ENCODE results near the gene PIGO. TPM values are rescaled to one million over a fixed set of nuclear protein-coding genes. Genes with fewer than 3 reads are reported as not detected.

The PIGO gene
- polyA plus RNA-seq, 1 of the 3 experiments (the other 2 are of a cell fraction) = 31.0 TPM

DNA sequence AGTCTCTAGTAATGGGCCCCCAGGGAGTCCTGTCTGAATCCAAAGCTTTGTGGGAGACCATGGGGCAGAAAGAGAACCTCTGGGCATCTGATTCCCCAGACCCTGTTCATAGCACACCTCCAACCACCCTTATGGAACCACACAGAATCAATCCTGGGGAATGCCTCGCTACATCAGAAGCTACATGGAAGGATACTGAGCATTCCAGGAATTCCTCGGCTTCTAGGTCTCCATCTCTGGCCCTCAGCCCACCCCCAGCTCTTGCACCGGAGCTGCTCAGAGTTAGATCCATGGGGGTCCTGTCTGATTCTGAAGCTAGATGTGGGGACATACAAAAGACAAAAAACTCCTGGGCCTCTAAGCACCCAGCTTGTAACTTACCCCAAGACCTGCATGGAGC is 52.3 kb downstream of the PIGO start:
- WGBS (ENCODE audit: low lambda C conversion rate) = 92% methylated on average over 3 of the region's 3 CpGs
- TF ChIP-seq TEAD4 (IDR thresholded peaks at IDR 0.05; ENCODE audit: borderline replicate concordance, insufficient read depth) (0 out of 2 replicates have a peak, but pooled peaks have one; percentile 30), GATA2 (CRISPR knock-in tag; IDR thresholded peaks at IDR 0.05) (no peak), REST (IDR thresholded peaks at IDR 0.05; ENCODE audit: low read depth, low read length) (no peak)
- H3K79me2 ChIP-seq (ENCODE audit: insufficient read depth) = no peaks in the 10 kb centered on the region
- H3K9me3 ChIP-seq = no peaks in the 10 kb centered on the region
- ChIA-PET CTCF (interaction anchor here (1.5 to 2.9 kb wide), 3 partner anchors 8 to 144 kb away, joined by 3 to 25 read pairs (median 9); partner anchors contain the start of gene VCP), POLR2A (interaction anchor here (1.3 kb wide), 1 partner anchor 28 kb away, joined by 3 read pairs; the partner anchor contains the start of gene VCP)
- H3K4me3 ChIP-seq (ENCODE audit: low read depth in 2 of 2, low read length in 1 of 2) = no peak overlapping the region
- no peaks in the 10 kb centered on the region for H3F3A ChIP-seq (replicated peaks; ENCODE audit: insufficient read depth)
- H3K27me3 ChIP-seq (ENCODE audit: insufficient read depth) = no peaks in the 10 kb centered on the region
- no peak overlapping the region for H2AFZ ChIP-seq (ENCODE audit: low read depth)
- H3K9me2 ChIP-seq = no peaks in the 10 kb centered on the region
- no peak for DNase-seq
- no peaks in the 10 kb centered on the region for H4K20me1 ChIP-seq (ENCODE audit: insufficient read depth)
- no peak overlapping the region for H3K9ac ChIP-seq
- H3K4me1 ChIP-seq (ENCODE audit: control insufficient read depth in 1 of 2, insufficient read depth in 2 of 2, low read depth in 1 of 2, low read length in 1 of 2) = no peaks in the 10 kb centered on the region
- no peak overlapping the region for H3K4me2 ChIP-seq
- H3K27ac ChIP-seq (ENCODE audit: low read depth in 2 of 2, low read length in 1 of 2) = no peak overlapping the region
- peaks cover 4 to 13% of the 10 kb centered on the region in 2 experiments for H3K36me3 ChIP-seq (replicated peaks in 1 of 2; ENCODE audit: control insufficient read depth in 1 of 2, insufficient read depth in 2 of 2, low read length in 1 of 2)

- Histone ChIP-seq H4K20me1 (ENCODE audit: insufficient read depth) (no peaks in the 10 kb centered on the region), H3K4me3 (ENCODE audit: low read depth in 2 of 2, low read length in 1 of 2) (no peak overlapping the region), H3F3A (replicated peaks; ENCODE audit: insufficient read depth) (no peaks in the 10 kb centered on the region), H3K79me2 (ENCODE audit: insufficient read depth) (no peaks in the 10 kb centered on the region), H3K4me1 (ENCODE audit: control insufficient read depth in 1 of 2, insufficient read depth in 2 of 2, low read depth in 1 of 2, low read length in 1 of 2) (no peaks in the 10 kb centered on the region), H3K36me3 (replicated peaks in 1 of 2; ENCODE audit: control insufficient read depth in 1 of 2, insufficient read depth in 2 of 2, low read length in 1 of 2) (peaks cover 3% of the 10 kb centered on the region in 2 experiments), H2AFZ (ENCODE audit: low read depth) (no peak overlapping the region), H3K9me3 (no peaks in the 10 kb centered on the region), H3K27ac (ENCODE audit: low read depth in 2 of 2, low read length in 1 of 2) (no peak overlapping the region), H3K4me2 (no peak overlapping the region), H3K27me3 (ENCODE audit: insufficient read depth) (no peaks in the 10 kb centered on the region), H3K9me2 (no peaks in the 10 kb centered on the region), H3K9ac (no peak overlapping the region)
- 87% methylated on average over 4 of the region's 6 CpGs for WGBS (ENCODE audit: low lambda C conversion rate)
- DNase-seq = no peak
- TF ChIP-seq TEAD4 (IDR thresholded peaks at IDR 0.05; ENCODE audit: borderline replicate concordance, insufficient read depth) = no peak
- TF ChIP-seq SMC3 (IDR thresholded peaks at IDR 0.05; ENCODE audit: low read depth, low read length) = no peak
- no peak for TF ChIP-seq CTCF (IDR thresholded peaks at IDR 0.05)
- no peak for TF ChIP-seq SIN3A (IDR thresholded peaks at IDR 0.05; ENCODE audit: borderline replicate concordance, low read depth, low read length)
- no peak for TF ChIP-seq USF1 (IDR thresholded peaks at IDR 0.05; ENCODE audit: borderline replicate concordance, low read depth)
- no peak for TF ChIP-seq RXRA (IDR thresholded peaks at IDR 0.05; ENCODE audit: borderline replicate concordance, low read depth)
- TF ChIP-seq REST (IDR thresholded peaks at IDR 0.05; ENCODE audit: low read depth, low read length) = no peak
- TF ChIP-seq RCOR1 (IDR thresholded peaks at IDR 0.05; ENCODE audit: low read length) = no peak
- ChIA-PET POLR2A (interaction anchor here (1.3 kb wide), 1 partner anchor 29 kb away, joined by 3 read pairs; the partner anchor contains the start of gene VCP), CTCF (interaction anchor here (1.4 to 2.9 kb wide), 4 partner anchors 9 to 143 kb away, joined by 3 to 25 read pairs (median 8); partner anchors contain the start of gene VCP)
Observed at GRCh38 chr9:35042891-35043545, 53.4 kb downstream of the PIGO start.
